C4-2B (cell line): ENCODE results near the gene CAMTA1.

Experiments
- ZFX ChIP-seq: fragments of 450-650 bp; IDR thresholded peaks from 2 replicates; pipeline ENCODE4 v1.6.1; 2017
- TF ChIP-seq, protein P1 (sequence below): fragments of 450-650 bp; conservative IDR thresholded peaks from 2 replicates; pipeline ENCODE4 v1.5.1; 2017; ENCODE audit warnings: mild to moderate bottlenecking

DNA sequence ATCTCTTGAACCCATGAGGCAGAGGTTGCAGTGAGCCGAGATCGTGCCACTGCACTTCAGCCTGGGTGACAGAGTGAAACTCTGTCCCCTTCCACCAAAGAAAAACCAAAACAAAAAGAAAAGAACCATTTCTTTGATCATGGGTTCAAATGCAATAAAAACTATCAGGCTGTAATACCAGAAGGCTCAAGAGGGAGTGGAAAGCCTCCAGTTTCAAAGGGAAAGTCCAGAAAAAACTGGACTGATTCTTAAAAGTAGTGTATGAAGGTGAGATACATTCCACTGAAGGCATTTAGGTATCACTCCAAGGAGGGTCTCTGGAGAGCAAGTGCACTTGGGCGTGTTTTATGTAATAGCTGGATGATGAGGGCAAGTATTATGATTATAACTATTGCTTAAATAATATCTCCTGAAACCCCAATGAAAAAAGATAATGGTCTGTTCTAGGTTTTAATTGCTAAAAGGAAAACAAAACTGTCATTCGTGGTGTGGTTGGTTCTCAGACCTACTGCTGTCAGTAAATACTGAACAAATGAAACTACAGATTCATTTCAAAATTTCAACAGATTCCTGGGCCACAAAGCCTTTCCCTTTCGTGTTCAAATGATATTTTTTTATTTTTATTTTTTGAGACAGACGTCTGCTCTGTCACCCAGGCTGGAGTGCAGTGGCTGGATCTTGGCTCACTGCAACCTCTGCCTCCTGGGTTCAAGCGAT, 6.0 kb upstream of the CAMTA1 start:
- TF ChIP-seq, protein P1, sequence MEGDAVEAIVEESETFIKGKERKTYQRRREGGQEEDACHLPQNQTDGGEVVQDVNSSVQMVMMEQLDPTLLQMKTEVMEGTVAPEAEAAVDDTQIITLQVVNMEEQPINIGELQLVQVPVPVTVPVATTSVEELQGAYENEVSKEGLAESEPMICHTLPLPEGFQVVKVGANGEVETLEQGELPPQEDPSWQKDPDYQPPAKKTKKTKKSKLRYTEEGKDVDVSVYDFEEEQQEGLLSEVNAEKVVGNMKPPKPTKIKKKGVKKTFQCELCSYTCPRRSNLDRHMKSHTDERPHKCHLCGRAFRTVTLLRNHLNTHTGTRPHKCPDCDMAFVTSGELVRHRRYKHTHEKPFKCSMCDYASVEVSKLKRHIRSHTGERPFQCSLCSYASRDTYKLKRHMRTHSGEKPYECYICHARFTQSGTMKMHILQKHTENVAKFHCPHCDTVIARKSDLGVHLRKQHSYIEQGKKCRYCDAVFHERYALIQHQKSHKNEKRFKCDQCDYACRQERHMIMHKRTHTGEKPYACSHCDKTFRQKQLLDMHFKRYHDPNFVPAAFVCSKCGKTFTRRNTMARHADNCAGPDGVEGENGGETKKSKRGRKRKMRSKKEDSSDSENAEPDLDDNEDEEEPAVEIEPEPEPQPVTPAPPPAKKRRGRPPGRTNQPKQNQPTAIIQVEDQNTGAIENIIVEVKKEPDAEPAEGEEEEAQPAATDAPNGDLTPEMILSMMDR, result no peak
- TF ChIP-seq ZFX, result no peak
